Upper lobe of left lung (tissue), 6 donors: ENCODE results near the gene ZBTB16. TPM values are rescaled to one million over a fixed set of nuclear protein-coding genes. Genes with fewer than 3 reads are reported as not detected.

Experiments used
- ATAC-seq, 2 donors: fragments of 200-7000 bp; cut with Tn5 transposase; one replicate each; pipeline ENCODE4 v1.9.1; 2022; ENCODE audit warnings: mild to moderate bottlenecking in 2 of 2, moderate library complexity in 2 of 2; ENCODE audit not compliant: low FRiP score in 2 of 2
- DNase-seq, 2 donors: peaks; one replicate each; pipeline ENCODE4 v3.0.0-alpha.2; 2019 to 2020
- H3K27ac ChIP-seq, 4 donors: fragments of 200-600 bp; sonication (generic); one replicate each; pipeline ENCODE4 v1.5.1; 2016 to 2019
- H3K27me3 ChIP-seq, 4 donors: fragments of 200-600 bp; sonication (generic); one replicate each; pipeline ENCODE4 v1.5.1; 2017 to 2019
- H3K36me3 ChIP-seq, 4 donors: fragments of 200-600 bp; sonication (generic); one replicate each; pipeline ENCODE4 v1.5.1; 2016 to 2019
- H3K4me1 ChIP-seq, 4 donors: fragments of 200-600 bp; sonication (generic); one replicate each; pipeline ENCODE4 v1.5.1; 2018 to 2019
- H3K4me3 ChIP-seq, 4 donors: fragments of 200-600 bp; sonication (generic); one replicate each; pipeline ENCODE4 v1.5.1; 2017 to 2019; ENCODE audit warnings: mild to moderate bottlenecking in 2 of 4, moderate library complexity in 1 of 4
- H3K9me3 ChIP-seq, 4 donors: fragments of 200-600 bp; sonication (generic); one replicate each; pipeline ENCODE4 v1.5.1; 2018 to 2019
- CTCF ChIP-seq, 6 experiments: fragments of 450-650 bp in 4 of 6; fragments of 200-600 bp in 2 of 6; sonication (generic) in 2 of 6; IDR thresholded peaks; one replicate each; pipeline ENCODE4 v1.5.1; 2016 to 2019; ENCODE audit warnings: antibody characterized with exemption in 6 of 6
- EP300 ChIP-seq, 4 donors: sonication (generic); formaldehyde crosslinking; IDR thresholded peaks; one replicate each; pipeline ENCODE4 v1.5.1; 2017; ENCODE audit warnings: antibody characterized with exemption in 4 of 4, control low read depth in 2 of 4
- POLR2A ChIP-seq, 4 donors: fragments of 450-650 bp; IDR thresholded peaks; one replicate each; pipeline ENCODE4 v1.5.1; 2016 to 2017; ENCODE audit warnings: antibody characterized with exemption in 4 of 4, mild to moderate bottlenecking in 2 of 4
- POLR2AphosphoS5 ChIP-seq, 2 donors: sonication (generic); formaldehyde crosslinking; IDR thresholded peaks; one replicate each; pipeline ENCODE4 v1.5.1; 2017; ENCODE audit warnings: antibody characterized with exemption in 2 of 2
- WGBS, 2 donors: methylation state at CpG; one replicate each; pipeline ENCODE4 v1.1.5; 2017 to 2018; 5-methylcytosine and 5-hydroxymethylcytosine counted together
- total RNA-seq, 6 donors: library from RNA; depleted of rRNA in 4 of 6; stranded (reverse); fragments of >200 nt in 4 of 6; gene quantifications; one replicate each; pipeline versions ENCODE4 v1.1.0 to v1.2.1, GENCODE V29; 2016 to 2021
- donor health status: DM: no; HTN: no; CAD: no; lungs with moderate emphysema.
- donor health status: DM: no; HTN: yes; CAD: no; lungs with severe emphysema.

The ZBTB16 gene
- total RNA-seq, 6 donors from 2014 or later: 110 to 584 (median 179) TPM

GRCh38 chr11:114196997-114197703, 137.6 kb downstream of the ZBTB16 start:
- H3K27ac ChIP-seq: peak overlapping the region; percentile 72 to 88 (median 88)
- no peak overlapping the region for H3K4me3 ChIP-seq
- peaks cover 64 to 89% (median 81%) of the 10 kb centered on the region in 4 donors for H3K4me1 ChIP-seq
- H3K36me3 ChIP-seq: peaks cover 4 to 60% (median 9%) of the 10 kb centered on the region in 4 donors
- TF ChIP-seq POLR2A (IDR thresholded peaks at IDR 0.05): no peak
- TF ChIP-seq POLR2AphosphoS5 (IDR thresholded peaks at IDR 0.05): no peak
- no peak for TF ChIP-seq EP300 (IDR thresholded peaks at IDR 0.05)
- no peak for TF ChIP-seq CTCF (IDR thresholded peaks at IDR 0.05)
- WGBS, 2 donors: 53 to 62% methylated on average over 6 to 7 of the region's 7 CpGs
- H3K9me3 ChIP-seq: no peaks in the 10 kb centered on the region
- ATAC-seq (peak in 1 of 2 donors; percentile 2), DNase-seq (no peak)
- no peaks in the 10 kb centered on the region for H3K27me3 ChIP-seq

GRCh38 chr11:114197799-114198500, 138.4 kb downstream of the ZBTB16 start:
- peak; percentile 63 to 85 for ATAC-seq
- H3K27me3 ChIP-seq: no peaks in the 10 kb centered on the region
- peak overlapping the region; percentile 72 to 88 (median 88) for H3K27ac ChIP-seq
- no peak overlapping the region for H3K4me3 ChIP-seq
- TF ChIP-seq POLR2A (IDR thresholded peaks at IDR 0.05) (peak in 2 of 4 donors; percentile 1 to 20), POLR2AphosphoS5 (IDR thresholded peaks at IDR 0.05) (peak; percentile 64 to 74), EP300 (IDR thresholded peaks at IDR 0.05) (peak in 3 of 4 donors; percentile 64 to 95 (median 93)), CTCF (IDR thresholded peaks at IDR 0.05) (no peak)
- H3K36me3 ChIP-seq: peaks cover 0 to 52% (median 6%) of the 10 kb centered on the region in 4 donors
- no peaks in the 10 kb centered on the region for H3K9me3 ChIP-seq
- H3K4me1 ChIP-seq: peaks cover 69 to 88% (median 78%) of the 10 kb centered on the region in 4 donors
- DNase-seq: peak in 1 of 2 donors; percentile 84
- WGBS, 2 donors: 30 to 33% methylated on average over 10 of the region's 10 CpGs

GRCh38 chr11:114199051-114199450, 139.5 kb downstream of the ZBTB16 start:
- H3K4me1 ChIP-seq: peaks cover 61 to 79% (median 68%) of the 10 kb centered on the region in 4 donors
- 97 to 98% methylated on average over 26 of the region's 26 CpGs for WGBS, 2 donors
- H3K27ac ChIP-seq: peak overlapping the region; percentile 72 to 88 (median 88)

More at GRCh38 chr11:114199051-114199450, 139.5 kb downstream of the ZBTB16 start:
- Histone ChIP-seq H3K36me3 (peaks cover 0 to 47% (median 6%) of the 10 kb centered on the region in 4 donors), H3K9me3 (no peaks in the 10 kb centered on the region), H3K4me3 (no peak overlapping the region), H3K27me3 (no peaks in the 10 kb centered on the region)
- ATAC-seq (no peak), DNase-seq (peak in 1 of 2 donors; percentile 78)
- TF ChIP-seq POLR2AphosphoS5 (IDR thresholded peaks at IDR 0.05) (no peak), POLR2A (IDR thresholded peaks at IDR 0.05) (no peak), EP300 (IDR thresholded peaks at IDR 0.05) (no peak), CTCF (IDR thresholded peaks at IDR 0.05) (no peak)
